SU-DHL-6 (cell line): ENCODE data around the gene GPATCH8.

Source experiments
- EZH2phosphoT487 ChIP-seq: fragments of 200-600 bp; sonication (generic), shearing (Covaris generic); conservative IDR thresholded peaks from 2 replicates; pipeline ENCODE4 v1.6.1; 2018; ENCODE audit warnings: mild to moderate bottlenecking, antibody characterized with exemption, low read length, moderate library complexity, mixed read lengths
- TF ChIP-seq, protein P1 (sequence below): fragments of 200-600 bp; sonication (generic); IDR thresholded peaks from one replicate; pipeline ENCODE4 v1.5.1; 2017; ENCODE audit warnings: antibody characterized with exemption, mild to moderate bottlenecking, low read length, moderate library complexity; ENCODE audit not compliant: insufficient read depth, poor library complexity, severe bottlenecking

DNA sequence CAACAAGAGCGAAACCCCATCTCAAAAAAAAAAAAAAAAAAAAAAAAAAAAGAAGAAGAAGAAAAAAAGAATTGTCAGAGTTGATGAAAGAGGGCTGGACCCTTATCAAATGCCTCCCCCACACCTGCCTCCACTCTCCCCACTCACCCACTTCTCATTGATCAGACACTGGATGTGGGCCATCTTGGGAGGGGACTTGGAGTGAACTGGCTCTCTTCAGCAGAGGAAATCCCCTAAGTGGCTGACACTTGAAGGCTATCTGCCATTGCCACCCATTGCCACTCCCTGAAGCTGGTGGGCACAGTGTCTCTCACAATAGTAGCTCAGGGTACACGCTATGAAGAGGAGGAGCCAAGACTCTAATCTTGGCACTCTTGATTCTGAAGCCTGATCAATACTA is 115.4 kb downstream of the GPATCH8 start:
- no peak for TF ChIP-seq EZH2phosphoT487
- TF ChIP-seq, protein P1, sequence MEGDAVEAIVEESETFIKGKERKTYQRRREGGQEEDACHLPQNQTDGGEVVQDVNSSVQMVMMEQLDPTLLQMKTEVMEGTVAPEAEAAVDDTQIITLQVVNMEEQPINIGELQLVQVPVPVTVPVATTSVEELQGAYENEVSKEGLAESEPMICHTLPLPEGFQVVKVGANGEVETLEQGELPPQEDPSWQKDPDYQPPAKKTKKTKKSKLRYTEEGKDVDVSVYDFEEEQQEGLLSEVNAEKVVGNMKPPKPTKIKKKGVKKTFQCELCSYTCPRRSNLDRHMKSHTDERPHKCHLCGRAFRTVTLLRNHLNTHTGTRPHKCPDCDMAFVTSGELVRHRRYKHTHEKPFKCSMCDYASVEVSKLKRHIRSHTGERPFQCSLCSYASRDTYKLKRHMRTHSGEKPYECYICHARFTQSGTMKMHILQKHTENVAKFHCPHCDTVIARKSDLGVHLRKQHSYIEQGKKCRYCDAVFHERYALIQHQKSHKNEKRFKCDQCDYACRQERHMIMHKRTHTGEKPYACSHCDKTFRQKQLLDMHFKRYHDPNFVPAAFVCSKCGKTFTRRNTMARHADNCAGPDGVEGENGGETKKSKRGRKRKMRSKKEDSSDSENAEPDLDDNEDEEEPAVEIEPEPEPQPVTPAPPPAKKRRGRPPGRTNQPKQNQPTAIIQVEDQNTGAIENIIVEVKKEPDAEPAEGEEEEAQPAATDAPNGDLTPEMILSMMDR, result no peak
